Astrocyte (in vitro differentiated cells and primary cell): ENCODE data around the gene TRMT44. TPM values are rescaled to one million over a fixed set of nuclear protein-coding genes. Genes with fewer than 3 reads are reported as not detected.

ENCODE experiments used
- DNase-seq: peaks from one replicate; pipeline ENCODE4 v3.0.0-alpha.2; 2010; ENCODE audit warnings: low read depth
- FAIRE-seq: peaks from 2 replicates; lab custom pipeline; 2011; peaks lifted over from hg19 to GRCh38; lab: Jason Lieb, UNC
- H2AFZ ChIP-seq: 2 replicates; pipeline ENCODE4 v1.6.0; 2012; ENCODE audit warnings: low read depth, low read length, inconsistent platforms
- H3K27ac ChIP-seq: 2 replicates; pipeline ENCODE4 v1.5.1; 2011; ENCODE audit warnings: low read depth, low read length, inconsistent platforms
- H3K27me3 ChIP-seq: 2 replicates; pipeline ENCODE4 v1.6.0; 2011; ENCODE audit warnings: low read length, inconsistent platforms; ENCODE audit not compliant: insufficient read depth
- H3K36me3 ChIP-seq: 2 replicates; pipeline ENCODE4 v1.5.1; 2011; ENCODE audit warnings: low read length, inconsistent platforms; ENCODE audit not compliant: insufficient read depth
- H3K4me1 ChIP-seq: 2 replicates; pipeline ENCODE4 v1.5.1; 2011; ENCODE audit warnings: low read length, inconsistent platforms; ENCODE audit not compliant: insufficient read depth
- H3K4me2 ChIP-seq: 2 replicates; pipeline ENCODE4 v1.6.0; 2012; ENCODE audit warnings: low read length, inconsistent platforms
- H3K4me3 ChIP-seq: 2 replicates; pipeline ENCODE4 v1.5.1; 2011; ENCODE audit warnings: low read depth, mild to moderate bottlenecking, low read length, inconsistent platforms; ENCODE audit not compliant: insufficient read depth
- H3K79me2 ChIP-seq: 2 replicates; pipeline ENCODE4 v1.6.0; 2012; ENCODE audit warnings: mild to moderate bottlenecking, low read length, inconsistent platforms; ENCODE audit not compliant: insufficient read depth
- H3K9ac ChIP-seq: 2 replicates; pipeline ENCODE4 v1.6.0; 2012; ENCODE audit warnings: mild to moderate bottlenecking, low read length, inconsistent platforms
- H3K9me3 ChIP-seq: 2 replicates; pipeline ENCODE4 v1.5.1; 2012; ENCODE audit warnings: low read depth, mild to moderate bottlenecking, low read length, inconsistent platforms; ENCODE audit not compliant: insufficient read depth
- H4K20me1 ChIP-seq: 2 replicates; pipeline ENCODE4 v1.6.0; 2012; ENCODE audit warnings: low read length, inconsistent platforms; ENCODE audit not compliant: insufficient read depth
- H3K27ac Mint-ChIP-seq: one replicate; pipeline ENCODE4 v1.8.0; 2021; ENCODE audit warnings: mild to moderate bottlenecking, mixed read lengths; ENCODE audit not compliant: unreplicated experiment
- H3K27me3 Mint-ChIP-seq: one replicate; pipeline ENCODE4 v1.8.0; 2021; ENCODE audit warnings: low read depth, mixed read lengths; ENCODE audit not compliant: unreplicated experiment
- H3K36me3 Mint-ChIP-seq: one replicate; pipeline ENCODE4 v1.8.0; 2021; ENCODE audit warnings: low read depth, mixed read lengths; ENCODE audit not compliant: unreplicated experiment
- H3K4me1 Mint-ChIP-seq: one replicate; pipeline ENCODE4 v1.8.0; 2021; ENCODE audit warnings: low read depth, mixed read lengths; ENCODE audit not compliant: unreplicated experiment
- H3K4me3 Mint-ChIP-seq: one replicate; pipeline ENCODE4 v1.8.0; 2021; ENCODE audit warnings: mild to moderate bottlenecking, moderate library complexity, mixed read lengths; ENCODE audit not compliant: unreplicated experiment
- H3K9me3 Mint-ChIP-seq: one replicate; pipeline ENCODE4 v1.8.0; 2021; ENCODE audit warnings: mild to moderate bottlenecking, mixed read lengths; ENCODE audit not compliant: unreplicated experiment
- EZH2 ChIP-seq: IDR thresholded peaks from 2 replicates; pipeline ENCODE4 v1.6.1; 2012; ENCODE audit warnings: mild to moderate bottlenecking, low read length, inconsistent platforms; ENCODE audit not compliant: insufficient read depth
- total RNA-seq: library from RNA; stranded (reverse); gene quantifications from 2 replicates; pipeline ENCODE4 v1.2.1, GENCODE V29; 2021
- TF ChIP-seq, protein P1 (sequence below): IDR thresholded peaks from 2 replicates; pipeline ENCODE4 v1.5.1; 2011; ENCODE audit warnings: low read depth, mild to moderate bottlenecking, inconsistent platforms, low read length, moderate library complexity; ENCODE audit not compliant: insufficient read depth

The TRMT44 gene
- total RNA-seq, 1 donor from 2014 or later = 18.0 TPM

DNA sequence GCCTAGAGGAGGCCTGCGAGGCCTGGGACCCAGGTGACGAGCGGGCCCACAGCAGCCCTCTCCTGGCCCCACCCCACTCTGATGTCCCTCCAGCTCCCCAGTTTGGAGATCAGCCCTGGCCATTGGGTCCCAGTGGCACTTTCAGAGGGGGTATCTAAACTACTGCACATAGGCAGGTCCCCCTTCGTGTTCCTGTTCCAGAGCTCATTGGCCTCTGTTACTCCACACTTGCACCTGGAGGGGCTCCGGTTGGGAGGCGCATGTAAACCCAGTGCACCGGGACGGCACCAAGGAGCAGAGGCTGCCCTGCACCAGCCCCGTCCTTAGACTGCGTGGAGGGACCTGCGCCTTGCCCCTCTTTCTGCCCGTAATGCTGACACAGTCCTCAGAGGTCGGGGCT, 34.3 kb downstream of the TRMT44 start:
- Mint-ChIP-seq H3K4me1 (peaks cover 27% of the 10 kb centered on the region), H3K27ac (no peak overlapping the region), H3K27me3 (no peaks in the 10 kb centered on the region), H3K4me3 (no peak overlapping the region), H3K36me3 (peaks cover 14% of the 10 kb centered on the region), H3K9me3 (no peaks in the 10 kb centered on the region)
- no peak overlapping the region for H3K4me2 ChIP-seq
- no peak overlapping the region for H3K9ac ChIP-seq
- no peaks in the 10 kb centered on the region for H3K9me3 ChIP-seq
- H3K79me2 ChIP-seq = no peaks in the 10 kb centered on the region
- H3K27me3 ChIP-seq = no peaks in the 10 kb centered on the region
- peaks cover 21% of the 10 kb centered on the region for H3K4me1 ChIP-seq
- H3K27ac ChIP-seq = no peak overlapping the region
- H2AFZ ChIP-seq = no peak overlapping the region
- H3K4me3 ChIP-seq = no peak overlapping the region
- FAIRE-seq = no peak
- H4K20me1 ChIP-seq = peaks cover 30% of the 10 kb centered on the region
- H3K36me3 ChIP-seq = peaks cover under 1% of the 10 kb centered on the region
- DNase-seq = no peak
- TF ChIP-seq, protein P1, sequence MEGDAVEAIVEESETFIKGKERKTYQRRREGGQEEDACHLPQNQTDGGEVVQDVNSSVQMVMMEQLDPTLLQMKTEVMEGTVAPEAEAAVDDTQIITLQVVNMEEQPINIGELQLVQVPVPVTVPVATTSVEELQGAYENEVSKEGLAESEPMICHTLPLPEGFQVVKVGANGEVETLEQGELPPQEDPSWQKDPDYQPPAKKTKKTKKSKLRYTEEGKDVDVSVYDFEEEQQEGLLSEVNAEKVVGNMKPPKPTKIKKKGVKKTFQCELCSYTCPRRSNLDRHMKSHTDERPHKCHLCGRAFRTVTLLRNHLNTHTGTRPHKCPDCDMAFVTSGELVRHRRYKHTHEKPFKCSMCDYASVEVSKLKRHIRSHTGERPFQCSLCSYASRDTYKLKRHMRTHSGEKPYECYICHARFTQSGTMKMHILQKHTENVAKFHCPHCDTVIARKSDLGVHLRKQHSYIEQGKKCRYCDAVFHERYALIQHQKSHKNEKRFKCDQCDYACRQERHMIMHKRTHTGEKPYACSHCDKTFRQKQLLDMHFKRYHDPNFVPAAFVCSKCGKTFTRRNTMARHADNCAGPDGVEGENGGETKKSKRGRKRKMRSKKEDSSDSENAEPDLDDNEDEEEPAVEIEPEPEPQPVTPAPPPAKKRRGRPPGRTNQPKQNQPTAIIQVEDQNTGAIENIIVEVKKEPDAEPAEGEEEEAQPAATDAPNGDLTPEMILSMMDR = no peak
- TF ChIP-seq EZH2 = no peak

DNA sequence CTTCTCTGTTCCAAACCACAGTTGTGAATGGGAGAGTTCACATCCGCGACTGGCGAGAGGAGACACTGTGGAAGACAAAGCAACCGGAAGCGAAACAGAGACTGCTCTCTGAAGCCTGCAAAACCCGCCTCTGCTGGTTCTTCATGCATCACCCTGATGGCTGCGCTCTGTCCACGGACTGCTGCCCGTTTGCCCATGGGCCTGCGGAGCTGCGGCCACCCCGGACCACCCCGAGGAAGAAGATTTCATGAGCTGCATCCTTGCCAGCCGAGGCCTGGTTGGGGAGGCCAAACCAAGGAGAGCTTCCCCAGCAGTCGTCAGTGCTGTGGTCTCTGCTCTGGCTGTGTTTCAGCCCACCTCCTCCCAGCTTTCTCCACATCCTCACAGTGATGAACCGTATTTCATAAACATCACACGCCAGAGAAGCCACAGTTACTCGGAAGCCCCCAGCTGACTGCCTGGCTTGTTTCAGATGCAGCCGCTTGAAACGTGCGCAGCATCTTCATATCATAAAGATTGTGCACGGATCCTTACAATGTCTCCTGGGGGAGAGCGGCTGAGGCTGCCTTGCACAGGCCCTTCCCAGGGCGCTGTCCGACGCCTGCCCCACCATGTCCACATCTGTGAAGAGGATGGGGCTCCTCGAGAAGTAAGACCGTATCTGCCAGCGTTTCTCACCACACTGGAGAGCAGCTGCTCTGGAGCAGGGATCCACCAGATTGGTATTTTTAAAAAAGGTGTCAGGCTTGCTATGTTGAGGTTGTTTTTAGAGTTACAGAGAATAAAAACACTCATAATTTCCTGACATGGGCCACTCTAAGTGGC, 35.4 kb downstream of the TRMT44 start:
- Histone ChIP-seq H3K36me3 (no peaks in the 10 kb centered on the region), H2AFZ (no peak overlapping the region), H3K9me3 (no peaks in the 10 kb centered on the region), H3K27ac (no peak overlapping the region), H3K4me1 (peaks cover 21% of the 10 kb centered on the region), H3K79me2 (no peaks in the 10 kb centered on the region), H3K27me3 (no peaks in the 10 kb centered on the region), H3K4me3 (no peak overlapping the region), H3K9ac (no peak overlapping the region), H3K4me2 (no peak overlapping the region), H4K20me1 (peaks cover 29% of the 10 kb centered on the region)
- peaks cover 13% of the 10 kb centered on the region for H3K36me3 Mint-ChIP-seq
- peaks cover 27% of the 10 kb centered on the region for H3K4me1 Mint-ChIP-seq
- FAIRE-seq (no peak), DNase-seq (no peak)
- no peaks in the 10 kb centered on the region for H3K27me3 Mint-ChIP-seq
- H3K4me3 Mint-ChIP-seq = no peak overlapping the region
- TF ChIP-seq EZH2 = no peak
- TF ChIP-seq, protein P1 = no peak
- H3K9me3 Mint-ChIP-seq = no peaks in the 10 kb centered on the region
- H3K27ac Mint-ChIP-seq = no peak overlapping the region

DNA sequence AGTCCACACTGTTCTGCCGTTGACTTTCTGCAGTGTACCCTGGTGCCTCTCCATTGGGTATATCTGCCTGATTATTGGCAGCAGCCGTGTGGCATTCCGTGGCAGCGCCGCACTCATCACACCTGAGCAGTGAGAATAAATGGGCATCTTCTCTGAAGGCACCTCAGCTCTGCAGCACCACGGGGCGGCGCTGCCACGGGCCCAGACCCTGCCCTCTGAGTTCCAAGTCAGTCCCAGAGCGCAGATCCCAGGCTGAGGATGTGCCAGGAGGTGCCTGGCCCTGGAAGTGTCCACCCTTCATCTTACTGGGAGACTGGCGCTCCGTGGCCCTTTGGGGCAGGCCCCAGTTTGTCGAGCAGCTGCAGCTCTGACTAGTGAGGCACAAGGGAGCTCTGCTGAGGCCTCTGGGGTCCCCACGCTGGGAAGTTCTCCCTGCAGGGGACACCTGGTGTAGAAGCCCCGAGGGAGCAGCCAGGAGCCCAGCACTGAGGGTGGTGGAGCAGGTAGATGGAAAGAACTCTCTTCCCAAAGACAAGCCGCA, 36.6 kb downstream of the TRMT44 start:
- Histone ChIP-seq H3K27me3 (no peaks in the 10 kb centered on the region), H3K9me3 (no peaks in the 10 kb centered on the region), H3K4me2 (no peak overlapping the region), H3K4me1 (peaks cover 18% of the 10 kb centered on the region), H3K9ac (no peak overlapping the region), H3K4me3 (no peak overlapping the region), H3K79me2 (no peaks in the 10 kb centered on the region), H3K36me3 (no peaks in the 10 kb centered on the region), H2AFZ (no peak overlapping the region), H4K20me1 (peaks cover 26% of the 10 kb centered on the region), H3K27ac (no peak overlapping the region)
- DNase-seq (no peak), FAIRE-seq (no peak)
- peaks cover 24% of the 10 kb centered on the region for H3K4me1 Mint-ChIP-seq
- H3K4me3 Mint-ChIP-seq = no peak overlapping the region
- H3K9me3 Mint-ChIP-seq = no peaks in the 10 kb centered on the region
- H3K36me3 Mint-ChIP-seq = peaks cover 11% of the 10 kb centered on the region
- H3K27me3 Mint-ChIP-seq = no peaks in the 10 kb centered on the region
- TF ChIP-seq EZH2 = no peak
- TF ChIP-seq, protein P1 = no peak
- H3K27ac Mint-ChIP-seq = no peak overlapping the region
